Testis (tissue), 3 donors: ENCODE data around the gene C2CD4D. TPM values are rescaled to one million over a fixed set of nuclear protein-coding genes. Genes with fewer than 3 reads are reported as not detected.

Source experiments
- DNase-seq: peaks from one replicate; pipeline ENCODE4 v3.0.0-alpha.2; 2019
- H3K27ac ChIP-seq, 2 donors: fragments of 200-600 bp; sonication (generic); one replicate each; pipeline ENCODE4 v1.5.1; 2019
- H3K27me3 ChIP-seq: fragments of 200-600 bp; sonication (generic); one replicate; pipeline ENCODE4 v1.5.1; 2019
- H3K36me3 ChIP-seq: fragments of 200-600 bp; sonication (generic); one replicate; pipeline ENCODE4 v1.5.1; 2017; ENCODE audit warnings: low read depth; ENCODE audit errors: missing control alignments
- H3K4me1 ChIP-seq: fragments of 200-600 bp; sonication (generic); one replicate; pipeline ENCODE4 v1.5.1; 2019
- H3K4me3 ChIP-seq, 2 donors: fragments of 200-600 bp; sonication (generic); one replicate each; pipeline ENCODE4 v1.5.1; 2017 to 2019
- H3K9me3 ChIP-seq: fragments of 200-600 bp; sonication (generic); one replicate; pipeline ENCODE4 v1.5.1; 2017
- CTCF ChIP-seq, 3 experiments: fragments of 450-650 bp in 2 of 3; fragments of 200-600 bp in 1 of 3; sonication (generic) in 1 of 3; IDR thresholded peaks; one replicate each; pipeline ENCODE4 v1.5.1; 2016 to 2019; ENCODE audit warnings: antibody characterized with exemption in 3 of 3, mild to moderate bottlenecking in 2 of 3, moderate library complexity in 1 of 3
- POLR2A ChIP-seq: fragments of 450-650 bp; IDR thresholded peaks from one replicate; pipeline ENCODE4 v1.6.1; 2017; ENCODE audit warnings: antibody characterized with exemption, mild to moderate bottlenecking, moderate library complexity
- WGBS, 2 donors: methylation state at CpG; one replicate each; pipeline ENCODE4 v1.1.5; 2018; 5-methylcytosine and 5-hydroxymethylcytosine counted together
- intact Hi-C: fragments of 100-400 bp; cut with DNase I; formaldehyde crosslinking; loops from one replicate; pipeline ENCODE4 v1.15.1; 2023; ENCODE audit warnings: low total_unique reads
- polyA plus RNA-seq: library from polyadenylated mRNA; stranded (reverse); fragments of 350-450 nt; fragmentation: Illumina TruSeq; extraction: RNeasy Lipid Tissue Mini Kit (QIAGEN cat#74804); gene quantifications from one replicate; pipeline ENCODE4 v1.2.3, GENCODE V29; 2014; ENCODE audit warnings: low read depth, low replicate concordance; ENCODE audit not compliant: insufficient read depth
- small RNA-seq, 2 donors: library from RNA; depleted of rRNA; stranded (forward); fragments of <200 nt; gene quantifications; one replicate each; pipeline ENCODE3, GENCODE V24; 2016
- total RNA-seq, 2 donors: library from RNA; depleted of rRNA; stranded (reverse); fragments of >200 nt; gene quantifications; one replicate each; pipeline ENCODE4 v1.2.3, GENCODE V29; 2016

C2CD4D gene
- total and polyA plus RNA-seq, 3 donors from 2014 or later: 0.29 to 2.0 (median 1.4) TPM

- DNase-seq: peak; percentile 36
- 3 to 5% methylated on average over 33 to 52 of the region's 52 CpGs for WGBS, 2 donors
- intact Hi-C loops: no loop called here
- Histone ChIP-seq H3K36me3 (no peaks in the 10 kb centered on the region), H3K27me3 (no peaks in the 10 kb centered on the region), H3K9me3 (no peaks in the 10 kb centered on the region), H3K27ac (peak overlapping the region; percentile 33 to 70), H3K4me1 (no peaks in the 10 kb centered on the region), H3K4me3 (peak overlapping the region; percentile 65 to 79)
- no peak for TF ChIP-seq POLR2A
- no peak for TF ChIP-seq CTCF (IDR thresholded peaks at IDR 0.05)
Measured at GRCh38 chr1:151790940-151791651, 48.5 kb downstream of the C2CD4D start.

GRCh38 chr1:151790071-151790939, 49.3 kb downstream of the C2CD4D start, which contains the start of gene TDRKH:
TDRKH (minus strand) TSS chr1:151790500; CDS start chr1:151783022, 7,478 bp downstream.
- H3K4me1 ChIP-seq: no peaks in the 10 kb centered on the region
- H3K27ac ChIP-seq: peak within 1 kb of the TSS; percentile 56 to 75
- 1% methylated on average over 39 to 58 of the region's 58 CpGs for WGBS, 2 donors
- peak within 1 kb of the TSS; percentile 66 to 79 for H3K4me3 ChIP-seq
- TF ChIP-seq CTCF (IDR thresholded peaks at IDR 0.05) (peak in 2 of 3 experiments; percentile 1 to 40), POLR2A (no peak)
- intact Hi-C loops: no loop called here
- H3K9me3 ChIP-seq: no peaks in the 10 kb centered on the region
- no peaks in the 10 kb centered on the region for H3K27me3 ChIP-seq
- no peaks in the 10 kb centered on the region for H3K36me3 ChIP-seq
- DNase-seq: peak; percentile 99

Small RNA genes lying within 50 kb of the gene (small RNA-seq; reads per million reads assigned to genes)
- gene RF00019: 0 reads per million in 2 donors

Other genes starting within 250 kb of the C2CD4D start
- 10 to 100 TPM; 42.8 to 44.4 TPM for gene SNX27, start 227.8 kb downstream of the C2CD4D start, total RNA-seq
- gene SNX27, start 227.8 kb downstream of the C2CD4D start, polyA plus RNA-seq: 24.7 TPM
- gene CELF3, start 123.0 kb downstream of the C2CD4D start, total RNA-seq: 1 to 10 TPM; 3.2 to 4.6 TPM
- 2.6 TPM for gene CELF3, start 123.0 kb downstream of the C2CD4D start, polyA plus RNA-seq
- 10 to 100 TPM in 1 of 2 donors, 1 to 10 TPM in 1; 6.4 to 30.2 TPM for gene RIIAD1, start 118.3 kb downstream of the C2CD4D start, total RNA-seq
- gene RIIAD1, start 118.3 kb downstream of the C2CD4D start, polyA plus RNA-seq: 20.5 TPM
- 10 to 100 TPM; 53.5 to 70.6 TPM for gene MRPL9, start 76.3 kb downstream of the C2CD4D start, total RNA-seq
- gene MRPL9, start 76.3 kb downstream of the C2CD4D start, polyA plus RNA-seq: 75.0 TPM
- 10 to 100 TPM; 26.3 to 31.5 TPM for gene TDRKH, start 49.3 kb downstream of the C2CD4D start, total RNA-seq
- gene TDRKH, start 49.3 kb downstream of the C2CD4D start, polyA plus RNA-seq: 50.9 TPM
- gene LINGO4, start 34.4 kb downstream of the C2CD4D start, total RNA-seq: 1 to 10 TPM; 3.1 to 3.5 TPM
- 1.4 TPM for gene LINGO4, start 34.4 kb downstream of the C2CD4D start, polyA plus RNA-seq
- 10 to 100 TPM; 55.4 to 70.4 TPM for gene RORC, start 8.0 kb downstream of the C2CD4D start, total RNA-seq
- gene RORC, start 8.0 kb downstream of the C2CD4D start, polyA plus RNA-seq: 30.9 TPM
- gene THEM5, start 13.9 kb upstream of the C2CD4D start, total RNA-seq: not detected
- 0.57 TPM for gene THEM5, start 13.9 kb upstream of the C2CD4D start, polyA plus RNA-seq
- 10 to 100 TPM; 35.0 to 42.0 TPM for gene THEM4, start 69.7 kb upstream of the C2CD4D start, total RNA-seq
- gene THEM4, start 69.7 kb upstream of the C2CD4D start, polyA plus RNA-seq: 33.5 TPM
- gene S100A10, start 154.0 kb upstream of the C2CD4D start, total RNA-seq: 100 to 1,000 TPM in 1 of 2 donors, 10 to 100 TPM in 1; 92.4 to 110 TPM
- gene S100A10, start 154.0 kb upstream of the C2CD4D start, polyA plus RNA-seq: 364 TPM
- gene S100A11, start 197.2 kb upstream of the C2CD4D start, total RNA-seq: 10 to 100 TPM; 80.2 to 86.9 TPM
- 275 TPM for gene S100A11, start 197.2 kb upstream of the C2CD4D start, polyA plus RNA-seq
- gene TCHHL1, start 249.2 kb upstream of the C2CD4D start, total RNA-seq: under 1 TPM in 1 of 2 donors, not detected in 1; 0.12 TPM
- not detected for gene TCHHL1, start 249.2 kb upstream of the C2CD4D start, polyA plus RNA-seq